GM19468 (cell line): ENCODE results near the gene TRPC1.
"Not testable (repeated sequence)": the region's sequence is repeated elsewhere in the genome, so short reads cannot be mapped to it uniquely, and the experiment has no call there.

Experiments
- ATAC-seq: cut with Tn5 transposase; IDR thresholded peaks from one replicate; pipeline ENCODE4 v1.9.1; 2021; ENCODE audit warnings: mild to moderate bottlenecking, moderate library complexity, moderate number of reproducible peaks; ENCODE audit not compliant: unreplicated experiment; ENCODE audit errors: extremely low read depth

TRPC1 gene

GRCh38 chr3:142750531-142750930, 26.7 kb downstream of the TRPC1 start:
- not testable (repeated sequence) for ATAC-seq

DNA sequence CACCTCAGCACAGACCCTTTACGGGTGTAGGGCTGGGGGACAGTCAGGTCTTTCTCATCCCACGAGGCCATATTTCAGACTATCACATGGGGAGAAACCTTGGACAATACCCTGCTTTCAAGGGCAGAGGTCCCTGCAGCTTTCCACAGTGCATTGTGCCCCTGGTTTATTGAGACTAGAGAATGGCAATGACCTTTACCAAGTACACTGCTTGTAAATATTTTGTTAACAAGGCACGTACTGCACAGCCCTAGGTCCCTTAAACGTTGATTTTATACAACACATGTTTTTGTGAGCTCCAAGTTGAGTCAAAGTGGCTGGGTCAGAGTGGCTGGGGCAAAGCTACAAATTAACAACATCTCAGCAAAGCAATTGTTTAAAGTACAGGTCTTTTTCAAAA, 28.8 kb downstream of the TRPC1 start:
- not testable (repeated sequence) for ATAC-seq

GRCh38 chr3:142754494-142754893, 30.7 kb downstream of the TRPC1 start:
- no peak for ATAC-seq

DNA sequence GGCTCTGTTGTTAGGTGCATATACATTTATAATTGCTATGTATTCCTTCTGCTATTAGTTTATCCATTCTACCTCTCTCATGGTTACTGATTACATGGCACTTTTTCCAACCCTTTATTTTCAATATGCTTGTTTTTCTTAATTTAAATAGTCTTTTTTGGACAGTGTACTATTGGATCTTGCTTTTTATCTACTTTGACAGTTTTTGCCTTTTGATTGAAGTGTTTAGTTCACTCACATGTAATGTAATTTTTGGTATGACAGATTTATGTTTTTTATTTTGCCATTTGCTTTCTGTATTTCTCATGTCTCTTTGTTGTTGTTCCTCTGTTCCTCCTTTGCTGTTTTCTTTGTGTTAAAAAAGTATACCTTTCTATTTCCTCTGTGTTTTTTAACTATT, 44.5 kb downstream of the TRPC1 start:
- ATAC-seq = no peak

DNA sequence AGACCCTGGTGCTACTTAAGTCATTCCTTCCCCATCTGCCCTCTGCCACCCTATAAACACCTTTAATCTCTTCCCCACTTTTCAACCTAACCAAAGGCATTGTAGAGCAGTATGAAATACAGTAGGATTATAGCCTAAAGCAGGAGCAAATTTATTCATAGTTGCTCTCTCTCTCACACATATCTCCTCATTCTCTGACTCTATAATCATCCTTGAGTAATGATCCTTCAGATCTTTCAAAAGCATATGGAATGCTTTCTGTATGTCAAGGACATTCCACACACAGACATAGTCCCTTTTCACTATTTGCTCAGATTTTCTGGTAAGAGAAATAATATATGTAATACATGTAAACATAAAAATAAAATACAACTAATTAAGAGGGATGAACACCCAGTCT, 54.1 kb downstream of the TRPC1 start:
- ATAC-seq = no peak

DNA sequence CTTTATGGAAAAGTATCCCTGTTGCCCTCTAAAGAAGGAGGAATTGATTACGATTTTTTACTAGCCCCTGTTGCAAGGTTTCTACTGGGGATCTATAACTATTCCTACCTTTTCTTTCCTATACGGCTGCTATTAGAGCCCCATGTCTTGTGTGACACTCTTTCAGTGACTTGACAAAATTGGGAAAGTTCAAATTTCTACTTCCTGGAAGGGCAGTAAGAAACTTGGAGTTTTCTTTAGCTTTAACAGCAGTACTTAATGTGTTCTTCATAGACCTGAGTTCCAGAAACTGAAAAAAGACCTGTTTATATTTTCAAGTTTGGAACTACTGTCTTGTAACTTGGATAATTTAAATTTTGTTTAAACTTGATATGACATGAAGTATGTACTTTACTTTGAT, 54.7 kb downstream of the TRPC1 start:
- no peak for ATAC-seq

- ATAC-seq = no peak
Measured at GRCh38 chr3:142779591-142779990, 55.8 kb downstream of the TRPC1 start.

DNA sequence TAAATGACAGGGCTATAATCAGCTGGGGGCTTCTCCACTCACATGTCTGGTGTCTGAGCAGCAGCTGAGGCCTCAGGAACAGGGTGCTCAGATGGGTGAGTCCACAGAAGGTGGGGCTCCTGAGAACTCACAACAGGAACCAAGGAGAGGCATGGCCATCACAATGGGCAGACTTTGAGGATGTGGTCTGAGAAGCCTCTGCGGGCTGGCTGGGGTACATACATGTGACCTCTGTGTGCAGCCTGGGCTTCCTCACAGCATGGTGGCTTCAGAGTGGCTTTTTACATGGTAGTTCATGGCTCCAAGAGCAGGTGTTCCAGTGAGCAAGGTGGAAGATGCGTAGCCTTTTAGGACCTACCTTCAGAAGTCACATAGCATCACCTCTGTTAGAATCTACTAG, 58.8 kb downstream of the TRPC1 start:
- ATAC-seq = no peak

DNA sequence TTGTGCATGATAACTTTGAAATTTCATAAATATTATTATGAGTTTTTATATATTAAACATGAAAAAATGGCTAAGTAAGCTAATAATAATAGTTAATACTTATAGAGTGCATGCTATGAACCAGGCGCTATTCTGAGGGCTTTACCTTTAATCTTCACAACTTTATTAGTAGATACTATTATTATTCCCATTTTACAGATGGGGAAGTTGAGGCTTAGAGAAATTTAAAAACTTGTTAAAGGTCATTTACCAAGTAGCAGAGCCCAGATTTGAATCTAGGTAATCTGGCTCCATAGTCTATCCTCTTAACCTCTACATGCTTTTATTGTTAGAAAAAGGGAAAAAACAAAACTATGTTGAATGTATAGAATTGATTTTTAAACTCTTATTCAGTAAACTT, 60.4 kb downstream of the TRPC1 start:
- ATAC-seq = no peak

DNA sequence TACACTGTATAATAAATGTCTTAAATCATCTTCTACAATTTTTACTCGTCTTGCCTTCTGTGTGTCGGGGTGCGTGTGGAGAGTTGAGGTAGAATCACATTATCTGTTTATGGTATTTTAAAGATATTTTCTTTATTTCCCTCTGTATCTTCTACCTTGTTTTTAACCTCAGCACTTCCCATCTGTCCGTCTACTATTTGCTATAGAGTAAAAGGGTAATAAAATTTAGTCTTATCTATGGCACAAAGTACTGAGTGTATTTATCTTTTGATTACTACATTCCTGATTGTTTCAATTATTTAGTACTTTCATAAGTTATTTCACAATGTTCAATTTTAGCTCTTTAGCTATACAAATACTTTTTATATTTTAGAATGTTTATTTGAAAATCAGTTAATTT, 62.2 kb downstream of the TRPC1 start:
- no peak for ATAC-seq

DNA sequence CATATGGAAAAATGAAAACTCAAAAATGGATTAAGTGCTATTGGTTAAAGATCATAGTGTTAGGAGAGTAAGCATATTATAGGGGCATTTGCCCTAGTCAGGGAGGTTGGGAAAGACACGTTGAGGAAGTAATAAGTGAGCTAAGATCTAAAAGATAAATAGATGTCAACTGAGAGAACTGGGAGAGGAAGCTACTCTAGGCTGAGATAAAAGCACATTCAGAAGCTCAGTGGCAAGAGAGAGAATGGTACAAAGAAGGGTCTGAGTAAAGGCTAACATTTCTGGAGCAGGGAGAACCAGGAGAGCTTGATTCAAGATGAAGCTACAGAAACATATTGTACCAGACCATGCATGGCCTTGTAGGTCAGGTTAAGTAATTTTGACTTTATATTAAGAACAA, 63.9 kb downstream of the TRPC1 start:
- ATAC-seq = no peak

- no peak for ATAC-seq
Measured at GRCh38 chr3:142794508-142794907, 70.7 kb downstream of the TRPC1 start.

DNA sequence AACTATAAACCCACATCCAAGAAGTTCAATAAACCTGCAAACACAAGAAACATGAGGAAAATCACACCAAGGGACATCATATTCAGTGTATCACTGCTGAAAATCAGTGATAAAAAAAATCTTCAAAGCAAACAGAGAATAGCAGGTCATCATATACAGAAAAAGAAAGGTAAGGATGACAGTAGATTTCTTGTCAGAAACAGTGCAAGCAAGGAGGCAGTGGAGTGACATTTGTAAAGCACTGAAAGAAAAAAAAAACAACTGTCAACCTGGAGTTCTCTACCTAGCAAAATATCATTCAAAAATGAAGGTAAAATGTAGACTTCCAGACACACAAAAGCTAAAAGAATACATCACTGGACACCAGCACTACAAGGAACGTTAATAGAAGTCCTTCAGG, 71.5 kb downstream of the TRPC1 start:
- no peak for ATAC-seq

DNA sequence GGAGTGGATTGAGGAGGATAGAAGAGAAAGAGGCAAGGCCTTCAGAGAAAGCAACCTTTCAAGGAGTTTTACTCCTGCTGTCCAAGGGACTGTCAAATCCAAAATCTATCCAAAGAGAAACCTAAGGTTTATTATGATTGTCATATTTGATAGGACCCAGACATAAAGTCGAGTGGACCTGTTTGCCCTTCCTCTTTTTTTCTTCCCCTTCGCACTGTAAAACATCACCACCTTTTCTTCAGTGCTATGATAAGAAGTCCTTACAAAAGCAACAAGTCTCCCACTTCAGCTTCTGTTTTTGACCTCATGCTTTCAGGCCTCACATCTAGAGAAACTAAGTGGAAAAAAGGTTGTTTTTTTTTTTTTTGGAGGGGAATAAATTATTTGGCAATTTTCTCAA, 73.0 kb downstream of the TRPC1 start:
- no peak for ATAC-seq

- ATAC-seq = no peak
Measured at GRCh38 chr3:142801746-142802145, 77.9 kb downstream of the TRPC1 start.

DNA sequence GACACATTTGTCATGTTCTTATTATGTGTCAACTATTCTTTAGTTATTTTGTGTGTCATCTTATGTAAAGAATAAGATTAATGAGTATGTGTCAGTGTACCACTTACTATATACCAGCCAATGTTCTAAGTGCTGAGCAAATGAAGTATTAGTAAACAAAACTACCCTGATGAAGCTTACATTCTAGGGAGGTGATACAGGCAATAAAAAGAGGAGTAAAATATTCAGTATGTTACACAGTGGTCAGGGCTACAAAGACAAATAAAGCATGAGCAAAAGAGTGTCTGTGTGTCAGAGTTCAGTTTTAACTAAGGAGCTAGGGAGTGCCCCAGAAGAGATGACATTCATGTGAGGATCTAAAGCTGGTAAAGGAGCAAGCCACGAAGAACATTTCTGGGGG, 79.1 kb downstream of the TRPC1 start:
- ATAC-seq = no peak

DNA sequence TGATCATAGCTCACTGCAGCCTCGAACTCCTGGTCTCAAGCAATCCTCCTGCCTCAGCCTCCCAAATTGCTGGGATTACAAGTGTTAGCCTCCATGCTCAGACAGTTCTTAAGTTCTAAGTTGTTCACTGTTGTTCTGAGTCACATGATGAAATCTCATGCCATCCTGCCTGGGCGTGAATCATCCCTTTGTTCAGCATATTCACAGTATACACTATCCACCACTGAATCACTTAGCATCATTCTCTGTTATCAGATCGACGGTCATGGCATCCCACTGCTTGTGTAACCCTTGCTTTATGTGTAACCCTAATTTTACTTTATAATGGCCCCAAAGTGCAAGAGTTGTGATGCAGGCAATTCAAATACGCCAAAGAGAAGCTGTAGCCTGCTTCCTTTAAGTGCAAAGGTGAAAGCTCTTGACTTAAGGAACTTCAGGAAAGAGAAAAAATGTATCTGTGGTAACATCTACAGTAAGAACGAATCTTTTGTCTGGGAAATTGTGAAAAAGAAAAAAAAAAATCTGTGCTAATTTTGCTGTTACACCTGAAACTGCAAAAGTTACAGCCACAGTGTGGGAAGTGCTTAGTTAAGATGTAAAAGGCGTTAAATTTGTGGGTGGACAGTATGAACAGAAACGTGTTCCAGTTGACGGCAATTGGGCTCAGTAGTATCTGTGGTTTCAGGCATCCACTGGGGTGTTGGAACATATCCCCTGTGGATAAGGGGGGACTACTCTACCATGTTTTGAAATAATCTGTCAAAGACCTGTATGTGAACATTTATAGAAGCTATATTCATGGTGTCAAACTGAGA, 84.5 kb downstream of the TRPC1 start:
- no peak for ATAC-seq

- ATAC-seq = no peak
Measured at GRCh38 chr3:142809259-142809658, 85.4 kb downstream of the TRPC1 start.

GRCh38 chr3:142815803-142816202, 92.0 kb downstream of the TRPC1 start:
- ATAC-seq = no peak

DNA sequence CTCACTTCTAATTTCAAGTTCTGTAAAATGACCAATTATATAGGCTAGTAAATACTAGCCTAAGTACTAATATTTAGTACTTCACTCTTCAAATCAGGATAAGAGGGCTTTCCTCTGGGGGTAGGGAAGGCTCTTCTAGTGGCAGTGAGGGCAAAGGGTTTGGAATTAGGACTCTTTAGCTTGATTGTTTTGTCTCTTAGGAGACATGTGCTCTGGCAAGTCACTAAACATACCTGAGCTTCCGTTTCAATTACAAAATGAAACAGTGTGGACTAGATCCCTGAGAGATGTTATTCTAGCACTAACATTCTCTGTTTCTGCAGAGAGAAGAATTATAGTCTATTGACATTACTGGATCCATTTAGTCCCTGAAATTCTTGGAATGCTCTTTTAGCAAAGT, 93.5 kb downstream of the TRPC1 start:
- no peak for ATAC-seq

DNA sequence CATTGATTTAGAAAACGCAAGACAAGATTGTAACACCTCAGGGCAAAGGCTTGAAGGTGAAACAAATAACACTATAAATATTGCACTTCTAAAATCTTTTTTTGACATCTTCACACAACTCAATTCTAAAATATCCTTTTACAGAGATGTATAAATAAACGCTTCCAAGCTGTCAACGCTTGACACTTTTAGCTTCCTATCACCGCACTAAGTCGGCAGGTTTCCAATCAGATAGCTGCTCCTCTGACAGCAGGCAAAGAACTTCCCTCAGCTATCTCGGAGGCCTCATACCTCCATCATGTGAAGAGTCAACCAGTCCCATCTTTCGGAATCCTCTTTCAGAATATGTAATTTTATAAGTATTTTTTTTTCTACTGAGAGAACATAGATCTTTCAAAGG, 94.1 kb downstream of the TRPC1 start:
- ATAC-seq = no peak

- no peak for ATAC-seq
Measured at GRCh38 chr3:142818651-142819050, 94.8 kb downstream of the TRPC1 start.
